Neural progenitor cell (in vitro differentiated cells): ENCODE data around the gene P2RX5. TPM values are rescaled to one million over a fixed set of nuclear protein-coding genes. Genes with fewer than 3 reads are reported as not detected.
A peak's percentile ranks its signal among the peaks of the same experiment; 100 is the strongest.

Experiments used
- DNase-seq: peaks from one replicate; pipeline ENCODE4 v3.0.0-alpha.2; 2016; ENCODE audit warnings: low spot score
- H2AFZ ChIP-seq: fragments of 200-600 bp; sonication (generic); replicated peaks from 2 replicates; pipeline ENCODE4 v1.6.1; 2016; ENCODE audit warnings: antibody characterized with exemption
- H3F3A ChIP-seq: fragments of 200-600 bp; sonication (generic); 2 replicates; pipeline ENCODE4 v1.6.1; 2016; ENCODE audit warnings: antibody characterized with exemption, low read depth
- H3K27ac ChIP-seq: fragments of 200-600 bp; sonication (generic); 2 replicates; pipeline ENCODE4 v1.5.1; 2016; ENCODE audit warnings: mild to moderate bottlenecking
- H3K27me3 ChIP-seq: fragments of 200-600 bp; sonication (generic); 2 replicates; pipeline ENCODE4 v1.6.1; 2016; ENCODE audit warnings: mild to moderate bottlenecking, moderate library complexity
- H3K36me3 ChIP-seq: fragments of 200-600 bp; sonication (generic); 2 replicates; pipeline ENCODE4 v1.5.1; 2016
- H3K4me1 ChIP-seq: fragments of 200-600 bp; sonication (generic); 2 replicates; pipeline ENCODE4 v1.6.1; 2016; ENCODE audit warnings: mixed run types
- H3K4me2 ChIP-seq: fragments of 200-600 bp; sonication (generic); 2 replicates; pipeline ENCODE4 v1.6.1; 2016
- H3K4me3 ChIP-seq: fragments of 200-600 bp; sonication (generic); 2 replicates; pipeline ENCODE4 v1.5.1; 2016
- H3K79me2 ChIP-seq: fragments of 200-600 bp; sonication (generic); 2 replicates; pipeline ENCODE4 v1.6.1; 2016; ENCODE audit warnings: low read depth
- H3K9ac ChIP-seq: fragments of 200-600 bp; sonication (generic); 2 replicates; pipeline ENCODE4 v1.6.1; 2016
- H3K9me3 ChIP-seq: fragments of 200-600 bp; sonication (generic); 2 replicates; pipeline ENCODE4 v1.5.1; 2016; ENCODE audit warnings: low read depth
- H4K20me1 ChIP-seq: fragments of 200-600 bp; sonication (generic); 2 replicates; pipeline ENCODE4 v1.6.1; 2016; ENCODE audit warnings: low read depth
- H3K27ac Mint-ChIP-seq: 3 replicates; pipeline ENCODE4 v1.8.0; 2021; ENCODE audit warnings: mixed read lengths
- H3K27me3 Mint-ChIP-seq: 2 replicates; pipeline ENCODE4 v1.8.0; 2022; ENCODE audit warnings: low read depth, mild to moderate bottlenecking, inconsistent platforms, moderate library complexity, mixed read lengths; ENCODE audit not compliant: insufficient read depth
- H3K36me3 Mint-ChIP-seq: 3 replicates; pipeline ENCODE4 v1.8.0; 2021; ENCODE audit warnings: mixed read lengths
- H3K4me1 Mint-ChIP-seq: 3 replicates; pipeline ENCODE4 v1.8.0; 2021; ENCODE audit warnings: mixed read lengths
- H3K4me3 Mint-ChIP-seq: 3 replicates; pipeline ENCODE4 v1.8.0; 2021; ENCODE audit warnings: mild to moderate bottlenecking, moderate library complexity, mixed read lengths
- H3K9me3 Mint-ChIP-seq: 3 replicates; pipeline ENCODE4 v1.8.0; 2020; ENCODE audit warnings: mixed read lengths
- CTCF ChIP-seq: fragments of 200-600 bp; sonication (generic); IDR thresholded peaks from 2 replicates; pipeline ENCODE4 v1.5.1; 2017; ENCODE audit warnings: antibody characterized with exemption, mild to moderate bottlenecking
- EZH2 ChIP-seq: fragments of 200-600 bp; sonication (generic); IDR thresholded peaks from 2 replicates; pipeline ENCODE4 v1.6.1; 2017; ENCODE audit warnings: antibody characterized with exemption, mild to moderate bottlenecking, moderate library complexity
- EZH2phosphoT487 ChIP-seq: fragments of 200-600 bp; sonication (generic); IDR thresholded peaks from 2 replicates; pipeline ENCODE4 v1.6.1; 2017; ENCODE audit warnings: antibody characterized with exemption
- total RNA-seq: library from RNA; depleted of rRNA; stranded (reverse); fragments of >200 nt; gene quantifications from 2 replicates; pipeline ENCODE4 v1.2.3, GENCODE V29; 2015; ENCODE audit warnings: low replicate concordance

P2RX5 gene
- total RNA-seq, 1 donor from 2014 or later = not detected

GRCh38 chr17:3647769-3648555 lies 48.0 kb downstream of the P2RX5 start:
- Mint-ChIP-seq H3K4me3 (no peak overlapping the region), H3K36me3 (peaks cover 6% of the 10 kb centered on the region), H3K27me3 (peaks cover 3% of the 10 kb centered on the region), H3K9me3 (no peaks in the 10 kb centered on the region), H3K27ac (peak overlapping the region; percentile 86), H3K4me1 (peaks cover 17% of the 10 kb centered on the region)
- no peaks in the 10 kb centered on the region for H3K9me3 ChIP-seq
- no peaks in the 10 kb centered on the region for H3K36me3 ChIP-seq
- no peaks in the 10 kb centered on the region for H3K27me3 ChIP-seq
- H3K4me3 ChIP-seq = no peak overlapping the region
- TF ChIP-seq CTCF (peak; percentile 60), EZH2phosphoT487 (no peak), EZH2 (no peak)
- H3K4me2 ChIP-seq = no peak overlapping the region
- DNase-seq = peak; percentile 76
- H3K4me1 ChIP-seq = no peaks in the 10 kb centered on the region
- no peaks in the 10 kb centered on the region for H3F3A ChIP-seq
- no peak overlapping the region for H3K27ac ChIP-seq
- no peaks in the 10 kb centered on the region for H3K79me2 ChIP-seq
- no peaks in the 10 kb centered on the region for H4K20me1 ChIP-seq
- H2AFZ ChIP-seq = no peak overlapping the region
- no peak overlapping the region for H3K9ac ChIP-seq

- Histone ChIP-seq H3K9me3 (no peaks in the 10 kb centered on the region), H3K27me3 (no peaks in the 10 kb centered on the region), H4K20me1 (no peaks in the 10 kb centered on the region), H2AFZ (no peak overlapping the region), H3K9ac (no peak overlapping the region), H3K36me3 (no peaks in the 10 kb centered on the region), H3K4me1 (no peaks in the 10 kb centered on the region), H3K79me2 (no peaks in the 10 kb centered on the region), H3K27ac (no peak overlapping the region), H3K4me3 (no peak overlapping the region), H3K4me2 (no peak overlapping the region), H3F3A (no peaks in the 10 kb centered on the region)
- Mint-ChIP-seq H3K27ac (no peak overlapping the region), H3K4me3 (no peak overlapping the region), H3K4me1 (peaks cover 17% of the 10 kb centered on the region), H3K9me3 (no peaks in the 10 kb centered on the region), H3K36me3 (peaks cover 6% of the 10 kb centered on the region), H3K27me3 (no peaks in the 10 kb centered on the region)
- DNase-seq = no peak
- no peak for TF ChIP-seq CTCF
Measured at GRCh38 chr17:3647251-3647650, 48.7 kb downstream of the P2RX5 start.

GRCh38 chr17:3645310-3645709 lies 50.6 kb downstream of the P2RX5 start:
- Mint-ChIP-seq H3K9me3 (no peaks in the 10 kb centered on the region), H3K36me3 (peaks cover 6% of the 10 kb centered on the region), H3K27me3 (no peaks in the 10 kb centered on the region), H3K27ac (no peak overlapping the region), H3K4me3 (no peak overlapping the region), H3K4me1 (peaks cover 20% of the 10 kb centered on the region)
- H3K36me3 ChIP-seq = no peaks in the 10 kb centered on the region
- H3F3A ChIP-seq = no peaks in the 10 kb centered on the region
- no peaks in the 10 kb centered on the region for H4K20me1 ChIP-seq
- H3K4me1 ChIP-seq = peaks cover under 1% of the 10 kb centered on the region
- H3K79me2 ChIP-seq = no peaks in the 10 kb centered on the region
- H3K4me2 ChIP-seq = no peak overlapping the region
- H3K27me3 ChIP-seq = no peaks in the 10 kb centered on the region
- TF ChIP-seq CTCF = no peak
- TF ChIP-seq EZH2 = no peak
- TF ChIP-seq EZH2phosphoT487 = no peak
- no peak overlapping the region for H3K9ac ChIP-seq
- no peak overlapping the region for H3K27ac ChIP-seq
- no peak overlapping the region for H3K4me3 ChIP-seq
- no peak for DNase-seq
- no peak overlapping the region for H2AFZ ChIP-seq
- H3K9me3 ChIP-seq = no peaks in the 10 kb centered on the region
